DOHH2 (cell line): Measurements from ENCODE around the gene MYO15A.

ENCODE experiments used
- H3F3A ChIP-seq: fragments of 200-600 bp; sonication (generic), shearing (Covaris generic); 2 replicates; pipeline ENCODE4 v1.6.0; 2016; ENCODE audit warnings: antibody characterized with exemption, mild to moderate bottlenecking; ENCODE audit not compliant: control insufficient read depth, insufficient read depth
- H3K27ac ChIP-seq: fragments of 200-600 bp; sonication (generic); 2 replicates; pipeline ENCODE4 v1.5.1; 2014; ENCODE audit warnings: low read depth, mild to moderate bottlenecking, low read length, moderate library complexity
- H3K27me3 ChIP-seq: fragments of 200-600 bp; sonication (generic); 2 replicates; pipeline ENCODE4 v1.6.1; 2014; ENCODE audit warnings: mild to moderate bottlenecking, low read length, mixed read lengths; ENCODE audit not compliant: control insufficient read depth
- H3K36me3 ChIP-seq: fragments of 200-600 bp; sonication (generic); 2 replicates; pipeline ENCODE4 v1.6.1; 2014; ENCODE audit warnings: mild to moderate bottlenecking, low read length, moderate library complexity, mixed read lengths; ENCODE audit not compliant: control insufficient read depth
- H3K4me1 ChIP-seq: fragments of 200-600 bp; sonication (generic); 2 replicates; pipeline ENCODE4 v1.6.1; 2014; ENCODE audit warnings: mild to moderate bottlenecking, low read length, mixed read lengths; ENCODE audit not compliant: control insufficient read depth
- H3K4me2 ChIP-seq: fragments of 200-600 bp; sonication (generic); 2 replicates; pipeline ENCODE4 v1.6.0; 2014; ENCODE audit warnings: mild to moderate bottlenecking, low read length, moderate library complexity
- H3K4me3 ChIP-seq: fragments of 200-600 bp; sonication (generic); 2 replicates; pipeline ENCODE4 v1.5.1; 2014; ENCODE audit warnings: mild to moderate bottlenecking, low read length, mixed read lengths
- H3K79me2 ChIP-seq: fragments of 200-600 bp; sonication (generic); 2 replicates; pipeline ENCODE4 v1.6.1; 2014; ENCODE audit warnings: mild to moderate bottlenecking, low read length, mixed read lengths; ENCODE audit not compliant: control insufficient read depth
- H3K9me2 ChIP-seq: fragments of 200-600 bp; sonication (generic); replicated peaks from 2 replicates; pipeline ENCODE4 v1.6.1; 2014; ENCODE audit warnings: mild to moderate bottlenecking, low read length, mixed read lengths; ENCODE audit not compliant: control insufficient read depth
- H3K9me3 ChIP-seq: fragments of 200-600 bp; sonication (generic); 2 replicates; pipeline ENCODE4 v1.6.1; 2014; ENCODE audit warnings: antibody characterized with exemption, low read length, mixed read lengths; ENCODE audit not compliant: control insufficient read depth, insufficient read depth
- H4K20me1 ChIP-seq: fragments of 200-600 bp; sonication (generic); 2 replicates; pipeline ENCODE4 v1.6.0; 2014; ENCODE audit warnings: low read depth, mild to moderate bottlenecking, antibody characterized with exemption, low read length, moderate library complexity; ENCODE audit not compliant: control insufficient read depth, insufficient read depth
- CTCF ChIP-seq: fragments of 200-600 bp; sonication (generic); IDR thresholded peaks from one replicate; pipeline ENCODE4 v1.5.1; 2014; ENCODE audit warnings: antibody characterized with exemption, mild to moderate bottlenecking, low read depth, low read length; ENCODE audit not compliant: poor library complexity, severe bottlenecking
- EZH2phosphoT487 ChIP-seq: fragments of 200-600 bp; sonication (generic); IDR thresholded peaks from 2 replicates; pipeline ENCODE4 v1.6.1; 2017; ENCODE audit warnings: borderline replicate concordance, mild to moderate bottlenecking, antibody characterized with exemption, low read length, moderate library complexity, mixed read lengths

MYO15A gene

GRCh38 chr17:18115517-18115916 lies 7.0 kb downstream of the MYO15A start:
- Histone ChIP-seq H4K20me1 (no peaks in the 10 kb centered on the region), H3K27ac (no peak overlapping the region), H3K4me1 (no peaks in the 10 kb centered on the region), H3K4me2 (no peak overlapping the region), H3K4me3 (no peak overlapping the region), H3K27me3 (no peaks in the 10 kb centered on the region), H3F3A (no peaks in the 10 kb centered on the region), H3K9me2 (no peaks in the 10 kb centered on the region), H3K9me3 (no peaks in the 10 kb centered on the region; the same call in 1 of the 2 replicates), H3K36me3 (no peaks in the 10 kb centered on the region), H3K79me2 (no peaks in the 10 kb centered on the region)
- TF ChIP-seq EZH2phosphoT487 (no peak), CTCF (no peak)

GRCh38 chr17:18116078-18116477 lies 7.5 kb downstream of the MYO15A start:
- H3K27ac ChIP-seq = no peak overlapping the region
- no peaks in the 10 kb centered on the region; the same call in 1 of the 2 replicates for H3K9me3 ChIP-seq
- no peaks in the 10 kb centered on the region for H3K36me3 ChIP-seq
- no peak overlapping the region for H3K4me3 ChIP-seq
- no peaks in the 10 kb centered on the region for H4K20me1 ChIP-seq
- H3K27me3 ChIP-seq = no peaks in the 10 kb centered on the region
- H3K79me2 ChIP-seq = no peaks in the 10 kb centered on the region
- TF ChIP-seq CTCF (no peak), EZH2phosphoT487 (no peak)
- H3K9me2 ChIP-seq = no peaks in the 10 kb centered on the region
- H3K4me2 ChIP-seq = no peak overlapping the region
- no peaks in the 10 kb centered on the region for H3K4me1 ChIP-seq
- H3F3A ChIP-seq = no peaks in the 10 kb centered on the region

- Histone ChIP-seq H3K27me3 (no peaks in the 10 kb centered on the region), H4K20me1 (no peaks in the 10 kb centered on the region)
Measured at GRCh38 chr17:18117533-18117932, 9.0 kb downstream of the MYO15A start.

More at GRCh38 chr17:18117533-18117932, 9.0 kb downstream of the MYO15A start:
- TF ChIP-seq CTCF (no peak), EZH2phosphoT487 (no peak)
- no peaks in the 10 kb centered on the region for H3K9me2 ChIP-seq
- H3K36me3 ChIP-seq = no peaks in the 10 kb centered on the region
- H3F3A ChIP-seq = no peaks in the 10 kb centered on the region
- H3K27ac ChIP-seq = no peak overlapping the region
- no peak overlapping the region for H3K4me3 ChIP-seq
- H3K9me3 ChIP-seq = no peaks in the 10 kb centered on the region; the same call in 1 of the 2 replicates
- H3K79me2 ChIP-seq = no peaks in the 10 kb centered on the region
- no peaks in the 10 kb centered on the region for H3K4me1 ChIP-seq
- no peak overlapping the region for H3K4me2 ChIP-seq
